ENCODE measurements around the gene PLA2G5. TPM values are rescaled to one million over a fixed set of nuclear protein-coding genes. Genes with fewer than 3 reads are reported as not detected.

PLA2G5 gene
- total RNA-seq, 3 donors from 2014 or later (not counting 1 experiment from before 2014, with no cell fraction given), result not detected

GRCh38 chr1:20136249-20136648 is 66.3 kb downstream of the PLA2G5 start:
- H3K27me3 Mint-ChIP-seq (ENCODE audit: low read depth in 2 of 2), result peaks cover 9 to 22% of the 10 kb centered on the region in 2 donors
- Histone ChIP-seq H3K27me3 (ENCODE audit: control insufficient read depth, insufficient read depth, low read length) (peaks cover 2% of the 10 kb centered on the region), H3K27ac (ENCODE audit: low read length) (no peak overlapping the region), H3K4me3 (ENCODE audit: low read length) (no peak overlapping the region), H3K4me1 (ENCODE audit: control insufficient read depth, insufficient read depth, low read length) (no peaks in the 10 kb centered on the region), H3K36me3 (ENCODE audit: control insufficient read depth, insufficient read depth, low read length) (no peaks in the 10 kb centered on the region), H3K9me3 (ENCODE audit: control insufficient read depth, insufficient read depth, low read length) (no peaks in the 10 kb centered on the region)
- WGBS (ENCODE audit: insufficient coverage), result 94% methylated on average over 3 of the region's 3 CpGs
- H3K4me3 Mint-ChIP-seq, result no peak overlapping the region
- no peaks in the 10 kb centered on the region for H3K9me3 Mint-ChIP-seq
- ATAC-seq (no peak), DNase-seq (no peak)
- H3K4me1 Mint-ChIP-seq, result no peaks in the 10 kb centered on the region
- no peak for TF ChIP-seq CTCF (IDR thresholded peaks at IDR 0.05)
- no peak overlapping the region for H3K27ac Mint-ChIP-seq
- intact Hi-C loops (cut with micrococcal nuclease), result no loop called here
- no peaks in the 10 kb centered on the region for H3K36me3 Mint-ChIP-seq

- H3K4me3 Mint-ChIP-seq, result no peak overlapping the region
- ATAC-seq (no peak), DNase-seq (no peak)
- intact Hi-C loops (cut with micrococcal nuclease), result no loop called here
- no peak for TF ChIP-seq CTCF (IDR thresholded peaks at IDR 0.05)
- 91% methylated on average over 4 of the region's 4 CpGs for WGBS (ENCODE audit: insufficient coverage)
- no peak overlapping the region for H3K27ac ChIP-seq (ENCODE audit: low read length)
- H3K36me3 ChIP-seq (ENCODE audit: control insufficient read depth, insufficient read depth, low read length), result no peaks in the 10 kb centered on the region
- H3K4me3 ChIP-seq (ENCODE audit: low read length), result no peak overlapping the region
- no peaks in the 10 kb centered on the region for H3K4me1 ChIP-seq (ENCODE audit: control insufficient read depth, insufficient read depth, low read length)
- H3K27me3 Mint-ChIP-seq (ENCODE audit: low read depth in 2 of 2), result peaks cover 9 to 19% of the 10 kb centered on the region in 2 donors
- H3K9me3 Mint-ChIP-seq, result no peaks in the 10 kb centered on the region
- H3K9me3 ChIP-seq (ENCODE audit: control insufficient read depth, insufficient read depth, low read length), result no peaks in the 10 kb centered on the region
- H3K36me3 Mint-ChIP-seq, result no peaks in the 10 kb centered on the region
- no peaks in the 10 kb centered on the region for H3K4me1 Mint-ChIP-seq
- no peak overlapping the region for H3K27ac Mint-ChIP-seq
- H3K27me3 ChIP-seq (ENCODE audit: control insufficient read depth, insufficient read depth, low read length), result peaks cover 2% of the 10 kb centered on the region
These were observed 67.1 kb downstream of the PLA2G5 start for GRCh38 chr1:20137055-20137454.

GRCh38 chr1:20137604-20138003 is 67.6 kb downstream of the PLA2G5 start:
- peaks cover 7 to 15% of the 10 kb centered on the region in 2 donors for H3K27me3 Mint-ChIP-seq (ENCODE audit: low read depth in 2 of 2)
- H3K36me3 Mint-ChIP-seq, result no peaks in the 10 kb centered on the region
- H3K4me1 Mint-ChIP-seq, result no peaks in the 10 kb centered on the region
- no peaks in the 10 kb centered on the region for H3K4me1 ChIP-seq (ENCODE audit: control insufficient read depth, insufficient read depth, low read length)
- no peak overlapping the region for H3K4me3 ChIP-seq (ENCODE audit: low read length)
- H3K27me3 ChIP-seq (ENCODE audit: control insufficient read depth, insufficient read depth, low read length), result peaks cover 2% of the 10 kb centered on the region
- H3K36me3 ChIP-seq (ENCODE audit: control insufficient read depth, insufficient read depth, low read length), result no peaks in the 10 kb centered on the region
- ATAC-seq (no peak), DNase-seq (no peak)
- no peaks in the 10 kb centered on the region for H3K9me3 ChIP-seq (ENCODE audit: control insufficient read depth, insufficient read depth, low read length)
- H3K27ac ChIP-seq (ENCODE audit: low read length), result no peak overlapping the region
- 90% methylated on average over 1 of the region's 1 CpG for WGBS (ENCODE audit: insufficient coverage)
- no peaks in the 10 kb centered on the region for H3K9me3 Mint-ChIP-seq
- no peak for TF ChIP-seq CTCF (IDR thresholded peaks at IDR 0.05)
- H3K27ac Mint-ChIP-seq, result no peak overlapping the region
- no peak overlapping the region for H3K4me3 Mint-ChIP-seq
- intact Hi-C loops (cut with micrococcal nuclease), result no loop called here

GRCh38 chr1:20138346-20138745 is 68.4 kb downstream of the PLA2G5 start:
- Histone ChIP-seq H3K27ac (ENCODE audit: low read length) (no peak overlapping the region), H3K4me1 (ENCODE audit: control insufficient read depth, insufficient read depth, low read length) (no peaks in the 10 kb centered on the region), H3K27me3 (ENCODE audit: control insufficient read depth, insufficient read depth, low read length) (peaks cover 2% of the 10 kb centered on the region), H3K9me3 (ENCODE audit: control insufficient read depth, insufficient read depth, low read length) (no peaks in the 10 kb centered on the region), H3K36me3 (ENCODE audit: control insufficient read depth, insufficient read depth, low read length) (no peaks in the 10 kb centered on the region), H3K4me3 (ENCODE audit: low read length) (no peak overlapping the region)
- TF ChIP-seq CTCF (IDR thresholded peaks at IDR 0.05), result no peak
- intact Hi-C loops (cut with micrococcal nuclease), result no loop called here
- Mint-ChIP-seq H3K27ac (no peak overlapping the region), H3K9me3 (no peaks in the 10 kb centered on the region), H3K27me3 (ENCODE audit: low read depth in 2 of 2) (peaks cover 7 to 15% of the 10 kb centered on the region in 2 donors), H3K4me1 (no peaks in the 10 kb centered on the region), H3K4me3 (no peak overlapping the region), H3K36me3 (no peaks in the 10 kb centered on the region)
- WGBS (ENCODE audit: insufficient coverage), result 92% methylated on average over 6 of the region's 6 CpGs
- DNase-seq (no peak), ATAC-seq (no peak)

Data from natural killer cell (primary cell).